Left ventricle myocardium inferior (tissue), 1 donor: ENCODE measurements around the gene GRIK4. TPM values are rescaled to one million over a fixed set of nuclear protein-coding genes. Genes with fewer than 3 reads are reported as not detected.

Source experiments
- DNase-seq: peaks from one replicate; pipeline ENCODE4 v3.0.0-alpha.2; 2020
- H3K27ac ChIP-seq: fragments of 200-600 bp; replicated peaks from 2 replicates; pipeline ENCODE4 v1.8.0; 2021
- H3K27me3 ChIP-seq: fragments of 200-600 bp; 2 replicates; pipeline ENCODE4 v1.8.0; 2021; ENCODE audit warnings: low read depth
- H3K36me3 ChIP-seq: fragments of 200-600 bp; 2 replicates; pipeline ENCODE4 v1.8.0; 2021
- H3K4me1 ChIP-seq: fragments of 200-600 bp; 2 replicates; pipeline ENCODE4 v1.8.0; 2021
- H3K4me3 ChIP-seq: fragments of 200-600 bp; 2 replicates; pipeline ENCODE4 v1.8.0; 2021; ENCODE audit warnings: mild to moderate bottlenecking, moderate library complexity
- H3K9me3 ChIP-seq: fragments of 200-600 bp; replicated peaks from 2 replicates; pipeline ENCODE4 v1.8.0; 2021
- intact Hi-C: fragments of 100-400 bp; cut with micrococcal nuclease; formaldehyde crosslinking; loops from one replicate; pipeline ENCODE4 v1.11.0; 2022
- total RNA-seq: library from RNA; stranded (reverse); fragmentation: NEBNext Ultra II Directional; extraction: Animal tissue kit (Norgen Biotek cat#: 25700); gene quantifications from one replicate; pipeline ENCODE4 v1.2.1, GENCODE V29; 2021
- TF ChIP-seq, protein P1 (sequence below): fragments of 200-600 bp; IDR thresholded peaks from 2 replicates; pipeline ENCODE4 v1.8.0; 2021; ENCODE audit warnings: antibody characterized with exemption, mild to moderate bottlenecking, borderline replicate concordance
- donor health status: DM: no; HTN: yes; CAD: no; lungs with severe emphysema.

Gene GRIK4
- total RNA-seq, 1 donor from 2014 or later: 0.16 TPM

DNA sequence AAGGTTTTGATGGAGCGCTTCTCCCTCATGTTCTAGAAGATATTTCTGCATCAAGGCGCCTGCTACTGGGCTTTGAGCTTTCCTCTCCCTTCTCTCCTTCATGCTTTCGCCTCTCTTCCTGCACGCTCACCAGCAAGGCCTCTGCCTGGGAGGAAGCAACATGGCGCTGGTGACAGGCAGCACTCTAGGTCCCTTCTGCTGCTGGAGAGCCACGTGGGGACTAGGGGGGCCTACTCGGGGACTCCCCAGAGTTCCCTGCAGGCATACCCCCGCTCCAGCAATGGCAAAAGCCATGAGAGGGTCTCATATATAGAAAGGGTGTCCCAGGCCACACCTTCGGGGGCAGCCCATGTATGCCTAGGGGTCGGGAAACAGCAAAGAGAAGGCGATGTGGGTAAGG, 49.7 kb downstream of the GRIK4 start:
- Histone ChIP-seq H3K27me3 (peaks cover 18% of the 10 kb centered on the region), H3K36me3 (no peaks in the 10 kb centered on the region), H3K9me3 (no peaks in the 10 kb centered on the region), H3K27ac (no peak overlapping the region), H3K4me1 (peaks cover 31% of the 10 kb centered on the region), H3K4me3 (no peak overlapping the region)
- no peak for DNase-seq
- intact Hi-C loops: no loop called here
- TF ChIP-seq, protein P1, sequence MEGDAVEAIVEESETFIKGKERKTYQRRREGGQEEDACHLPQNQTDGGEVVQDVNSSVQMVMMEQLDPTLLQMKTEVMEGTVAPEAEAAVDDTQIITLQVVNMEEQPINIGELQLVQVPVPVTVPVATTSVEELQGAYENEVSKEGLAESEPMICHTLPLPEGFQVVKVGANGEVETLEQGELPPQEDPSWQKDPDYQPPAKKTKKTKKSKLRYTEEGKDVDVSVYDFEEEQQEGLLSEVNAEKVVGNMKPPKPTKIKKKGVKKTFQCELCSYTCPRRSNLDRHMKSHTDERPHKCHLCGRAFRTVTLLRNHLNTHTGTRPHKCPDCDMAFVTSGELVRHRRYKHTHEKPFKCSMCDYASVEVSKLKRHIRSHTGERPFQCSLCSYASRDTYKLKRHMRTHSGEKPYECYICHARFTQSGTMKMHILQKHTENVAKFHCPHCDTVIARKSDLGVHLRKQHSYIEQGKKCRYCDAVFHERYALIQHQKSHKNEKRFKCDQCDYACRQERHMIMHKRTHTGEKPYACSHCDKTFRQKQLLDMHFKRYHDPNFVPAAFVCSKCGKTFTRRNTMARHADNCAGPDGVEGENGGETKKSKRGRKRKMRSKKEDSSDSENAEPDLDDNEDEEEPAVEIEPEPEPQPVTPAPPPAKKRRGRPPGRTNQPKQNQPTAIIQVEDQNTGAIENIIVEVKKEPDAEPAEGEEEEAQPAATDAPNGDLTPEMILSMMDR: no peak

- Histone ChIP-seq H3K4me1 (peaks cover 31% of the 10 kb centered on the region), H3K9me3 (no peaks in the 10 kb centered on the region), H3K27ac (peak overlapping the region; percentile 19), H3K36me3 (no peaks in the 10 kb centered on the region), H3K27me3 (peaks cover 18% of the 10 kb centered on the region), H3K4me3 (no peak overlapping the region)
- intact Hi-C loops: no loop called here
- TF ChIP-seq, protein P1: no peak
- no peak for DNase-seq
Measured at GRCh38 chr11:120562806-120563425, 51.4 kb downstream of the GRIK4 start.

GRCh38 chr11:120563703-120564572, 52.4 kb downstream of the GRIK4 start:
- Histone ChIP-seq H3K4me3 (peak overlapping the region; percentile 65), H3K27me3 (peaks cover 18% of the 10 kb centered on the region), H3K27ac (peak overlapping the region; percentile 28), H3K36me3 (no peaks in the 10 kb centered on the region), H3K4me1 (peaks cover 31% of the 10 kb centered on the region), H3K9me3 (no peaks in the 10 kb centered on the region)
- TF ChIP-seq, protein P1: no peak
- intact Hi-C loops: no loop called here
- DNase-seq: peak; percentile 34

- TF ChIP-seq, protein P1: peak; percentile 17
- peak overlapping the region; percentile 28 for H3K27ac ChIP-seq
- peak; percentile 45 for DNase-seq
Measured at GRCh38 chr11:120564573-120565311, 53.2 kb downstream of the GRIK4 start.

DNA sequence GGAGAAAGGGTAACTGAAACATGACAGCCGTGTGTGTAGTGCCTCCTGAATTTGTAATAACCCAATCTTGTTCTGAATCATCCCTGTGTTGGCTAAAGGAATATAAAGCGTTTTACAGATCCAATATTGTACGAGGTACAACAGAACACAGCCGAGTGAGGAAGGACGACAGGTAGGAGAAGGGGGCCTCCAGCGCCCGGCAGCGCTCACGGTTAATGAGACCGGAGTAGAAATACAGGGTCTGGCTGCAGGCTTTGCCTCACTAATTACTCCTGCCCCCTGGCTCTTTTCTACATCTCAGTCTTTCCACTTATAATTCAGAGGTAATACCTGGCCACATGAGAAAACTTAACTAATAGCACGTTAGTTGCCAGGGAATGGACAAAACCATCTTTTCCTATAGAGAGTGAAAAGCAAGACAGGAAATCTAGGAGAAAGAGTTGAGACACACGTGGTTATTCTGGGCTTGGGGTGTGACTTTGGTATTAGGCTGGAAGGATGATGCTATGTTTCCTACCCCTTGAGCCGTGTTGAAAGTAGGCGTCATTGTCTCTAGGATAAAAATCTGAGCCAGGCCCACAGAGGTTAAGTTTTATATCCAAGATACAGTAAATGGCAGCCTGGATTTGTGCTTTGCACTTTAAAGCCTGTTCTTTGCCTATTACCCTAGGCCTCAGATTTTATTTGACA, 54.1 kb downstream of the GRIK4 start:
- Histone ChIP-seq H3K36me3 (no peaks in the 10 kb centered on the region), H3K27ac (no peak overlapping the region), H3K4me1 (peaks cover 31% of the 10 kb centered on the region), H3K9me3 (no peaks in the 10 kb centered on the region), H3K27me3 (peaks cover 18% of the 10 kb centered on the region), H3K4me3 (peak overlapping the region; percentile 65)
- intact Hi-C loops: no loop called here
- TF ChIP-seq, protein P1: no peak
- DNase-seq: no peak

More at GRCh38 chr11:120564573-120565311, 53.2 kb downstream of the GRIK4 start:
- Histone ChIP-seq H3K4me1 (peaks cover 31% of the 10 kb centered on the region), H3K4me3 (peak overlapping the region; percentile 65), H3K36me3 (no peaks in the 10 kb centered on the region), H3K27me3 (peaks cover 18% of the 10 kb centered on the region), H3K9me3 (no peaks in the 10 kb centered on the region)
- intact Hi-C loops: no loop called here
